ENCODE measurements around the gene IFI6.

IFI6 gene

GRCh38 chr1:27659497-27660299 lies 12.3 kb downstream of the IFI6 start:
- H3K23ac ChIP-seq (ENCODE audit: low read depth, low read length, poor library complexity) = peak overlapping the region; percentile 14
- no peak overlapping the region for H2AK5ac ChIP-seq (ENCODE audit: low read depth, low read length)
- DNase-seq (ENCODE audit: low spot score) = peak; percentile 78
- H3K79me1 ChIP-seq (ENCODE audit: low read depth, low read length) = no peaks in the 10 kb centered on the region
- no peaks in the 10 kb centered on the region for H3K9me3 ChIP-seq (replicated peaks in 1 of 2; ENCODE audit: control insufficient read depth in 2 of 2, insufficient read depth in 1 of 2, low read depth in 1 of 2, low read length in 2 of 2)
- peaks cover 0 to 2% (median 0%) of the 10 kb centered on the region in 3 experiments for H3K27me3 ChIP-seq (ENCODE audit: control insufficient read depth in 3 of 3, insufficient read depth in 3 of 3, low read depth in 1 of 3, low read length in 3 of 3)
- peak overlapping the region; percentile 92 for H3K18ac ChIP-seq (ENCODE audit: low read length)
- no peak overlapping the region for H3K27ac ChIP-seq (replicated peaks; ENCODE audit: low read length)
- peak overlapping the region; percentile 59 for H2AFZ ChIP-seq (ENCODE audit: low read length)
- peak overlapping the region; percentile 50 for H2BK15ac ChIP-seq (ENCODE audit: low read length)
- peak overlapping the region; percentile 61 for H3K4me2 ChIP-seq (ENCODE audit: insufficient read depth, low read length, poor library complexity, severe bottlenecking)
- H4K91ac ChIP-seq (ENCODE audit: low read depth, low read length, poor library complexity) = no peak overlapping the region
- H2BK5ac ChIP-seq (ENCODE audit: low read length) = no peak overlapping the region
- H4K8ac ChIP-seq (ENCODE audit: low read depth, low read length) = no peak overlapping the region
- peaks cover 25 to 30% of the 10 kb centered on the region in 2 donors for H3K4me1 ChIP-seq (ENCODE audit: control insufficient read depth in 2 of 2, insufficient read depth in 1 of 2, low read depth in 1 of 2, low read length in 2 of 2)
- no peak overlapping the region for H3K4ac ChIP-seq (ENCODE audit: low read length)
- no peak overlapping the region for H3K14ac ChIP-seq (ENCODE audit: low read length)
- H2BK12ac ChIP-seq (ENCODE audit: low read length) = no peak overlapping the region
- WGBS, 2 donors (ENCODE audit: extremely low coverage in 2 of 2, insufficient read length in 2 of 2, insufficient replicate concordance in 1 of 2) = no CpG with 5 or more reads among the region's 78 CpGs
- peak overlapping the region in 1 of 2 donors; percentile 81 for H3K4me3 ChIP-seq (ENCODE audit: low read length in 2 of 2)
- no peak overlapping the region for H3K9ac ChIP-seq (ENCODE audit: low read depth, low read length, poor library complexity)
- H2BK120ac ChIP-seq (ENCODE audit: low read depth, low read length) = no peak overlapping the region
- no peaks in the 10 kb centered on the region for H3K36me3 ChIP-seq (replicated peaks in 1 of 2; ENCODE audit: control insufficient read depth in 2 of 2, insufficient read depth in 2 of 2, low read length in 2 of 2)

DNA sequence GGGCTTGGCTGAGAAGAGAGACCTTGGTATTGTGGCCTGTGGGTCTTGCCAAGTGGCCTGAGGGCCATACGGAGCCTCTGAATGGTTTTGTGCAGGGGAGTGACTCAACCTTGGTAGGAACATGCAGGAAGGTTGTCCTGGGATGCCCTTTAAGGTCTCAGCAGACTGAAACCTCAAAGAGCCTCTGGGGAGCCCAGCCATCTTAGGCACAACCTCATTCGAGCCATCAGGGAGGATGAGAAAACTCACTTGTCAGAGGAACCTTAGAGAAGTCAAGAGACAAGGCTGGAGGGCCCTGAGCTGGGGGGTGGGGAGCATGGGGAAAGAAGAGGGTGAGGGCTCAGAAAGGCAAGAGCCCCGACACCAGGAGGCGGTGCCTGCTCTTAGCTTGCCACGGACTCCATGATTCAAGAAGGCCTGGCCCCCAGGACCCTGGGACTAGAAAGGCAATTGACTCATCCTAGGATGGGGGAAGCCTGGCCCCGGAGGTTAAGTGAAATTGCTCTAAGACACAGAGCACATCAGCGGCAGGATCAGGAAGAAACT lies 13.0 kb downstream of the IFI6 start:
- DNase-seq (ENCODE audit: low spot score) = no peak

DNA sequence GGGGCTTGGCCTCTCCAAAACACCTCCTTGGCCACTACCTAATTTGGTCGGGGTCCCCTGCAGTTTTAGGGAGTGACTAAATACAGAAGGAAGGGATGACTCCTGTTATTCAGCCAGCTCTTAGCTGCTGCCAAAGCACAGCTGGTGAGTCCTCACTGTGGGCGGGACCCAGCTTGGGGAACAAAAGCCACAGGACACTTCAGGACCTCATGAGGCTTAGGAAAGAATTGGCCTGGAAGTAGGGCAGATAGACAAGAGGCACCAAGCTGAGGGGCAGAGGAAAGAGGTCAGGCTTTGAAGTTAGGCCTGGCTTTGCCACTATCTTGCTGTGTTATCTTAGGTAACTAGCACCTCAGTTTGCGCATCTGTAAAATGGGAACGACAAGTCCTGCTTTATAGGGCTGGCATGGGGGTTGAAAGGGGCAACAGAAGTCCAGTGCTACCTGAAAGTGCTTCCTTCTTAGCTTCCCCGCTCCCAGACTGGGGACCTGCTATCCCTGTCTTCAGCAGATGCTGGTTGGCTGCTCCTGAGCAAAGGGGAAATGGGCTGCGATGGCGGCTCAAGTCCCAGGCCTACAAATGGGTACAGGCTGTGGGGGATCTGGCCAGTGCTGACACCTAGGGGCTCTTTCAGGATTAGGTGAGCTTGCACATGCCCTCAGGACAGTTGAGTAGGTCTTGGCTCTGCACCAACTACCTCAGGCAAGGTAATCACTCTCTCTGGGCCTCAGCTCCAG lies 15.7 kb downstream of the IFI6 start:
- peak overlapping the region; percentile 86 for H2AK5ac ChIP-seq (ENCODE audit: low read depth, low read length)
- no peak overlapping the region for H2BK120ac ChIP-seq (ENCODE audit: low read depth, low read length)
- H2BK12ac ChIP-seq (ENCODE audit: low read length) = no peak overlapping the region
- peaks cover 21 to 22% of the 10 kb centered on the region in 2 donors for H3K4me1 ChIP-seq (ENCODE audit: control insufficient read depth in 2 of 2, insufficient read depth in 1 of 2, low read depth in 1 of 2, low read length in 2 of 2)
- peak overlapping the region; percentile 50 for H3K18ac ChIP-seq (ENCODE audit: low read length)
- peak overlapping the region; percentile 83 for H2BK15ac ChIP-seq (ENCODE audit: low read length)
- H3K27ac ChIP-seq (replicated peaks; ENCODE audit: low read length) = no peak overlapping the region
- H4K8ac ChIP-seq (ENCODE audit: low read depth, low read length) = no peak overlapping the region
- no peak overlapping the region for H3K4ac ChIP-seq (ENCODE audit: low read length)
- no peaks in the 10 kb centered on the region for H3K79me1 ChIP-seq (ENCODE audit: low read depth, low read length)
- no CpG with 5 or more reads among the region's 7 CpGs for WGBS, 2 donors (ENCODE audit: extremely low coverage in 2 of 2, insufficient read length in 2 of 2, insufficient replicate concordance in 1 of 2)
- peak overlapping the region; percentile 85 for H2AFZ ChIP-seq (ENCODE audit: low read length)
- H3K27me3 ChIP-seq (ENCODE audit: control insufficient read depth in 3 of 3, insufficient read depth in 3 of 3, low read depth in 1 of 3, low read length in 3 of 3) = no peaks in the 10 kb centered on the region
- H4K91ac ChIP-seq (ENCODE audit: low read depth, low read length, poor library complexity) = no peak overlapping the region
- H3K14ac ChIP-seq (ENCODE audit: low read length) = no peak overlapping the region
- no peak overlapping the region for H3K4me3 ChIP-seq (ENCODE audit: low read length in 2 of 2)
- H3K9ac ChIP-seq (ENCODE audit: low read depth, low read length, poor library complexity) = no peak overlapping the region
- H2BK5ac ChIP-seq (ENCODE audit: low read length) = no peak overlapping the region
- H3K36me3 ChIP-seq (replicated peaks in 1 of 2; ENCODE audit: control insufficient read depth in 2 of 2, insufficient read depth in 2 of 2, low read length in 2 of 2) = no peaks in the 10 kb centered on the region
- no peak overlapping the region for H3K23ac ChIP-seq (ENCODE audit: low read depth, low read length, poor library complexity)
- H3K9me3 ChIP-seq (replicated peaks in 1 of 2; ENCODE audit: control insufficient read depth in 2 of 2, insufficient read depth in 1 of 2, low read depth in 1 of 2, low read length in 2 of 2) = no peaks in the 10 kb centered on the region
- no peak for DNase-seq (ENCODE audit: low spot score)
- H3K4me2 ChIP-seq (ENCODE audit: insufficient read depth, low read length, poor library complexity, severe bottlenecking) = no peak overlapping the region

More for the DNA sequence above, 13.0 kb downstream of the IFI6 start:
- Histone ChIP-seq H3K27ac (replicated peaks; ENCODE audit: low read length) (no peak overlapping the region), H2BK120ac (ENCODE audit: low read depth, low read length) (no peak overlapping the region), H3K9me3 (replicated peaks in 1 of 2; ENCODE audit: control insufficient read depth in 2 of 2, insufficient read depth in 1 of 2, low read depth in 1 of 2, low read length in 2 of 2) (no peaks in the 10 kb centered on the region), H2AK5ac (ENCODE audit: low read depth, low read length) (no peak overlapping the region), H3K4me1 (ENCODE audit: control insufficient read depth in 2 of 2, insufficient read depth in 1 of 2, low read depth in 1 of 2, low read length in 2 of 2) (peaks cover 25 to 30% of the 10 kb centered on the region in 2 donors), H3K4ac (ENCODE audit: low read length) (no peak overlapping the region), H3K14ac (ENCODE audit: low read length) (no peak overlapping the region), H3K9ac (ENCODE audit: low read depth, low read length, poor library complexity) (no peak overlapping the region), H4K91ac (ENCODE audit: low read depth, low read length, poor library complexity) (no peak overlapping the region), H3K79me1 (ENCODE audit: low read depth, low read length) (no peaks in the 10 kb centered on the region), H3K23ac (ENCODE audit: low read depth, low read length, poor library complexity) (no peak overlapping the region), H3K18ac (ENCODE audit: low read length) (peak overlapping the region; percentile 11), H4K8ac (ENCODE audit: low read depth, low read length) (no peak overlapping the region), H3K36me3 (replicated peaks in 1 of 2; ENCODE audit: control insufficient read depth in 2 of 2, insufficient read depth in 2 of 2, low read length in 2 of 2) (no peaks in the 10 kb centered on the region), H2AFZ (ENCODE audit: low read length) (peak overlapping the region; percentile 59), H3K27me3 (ENCODE audit: control insufficient read depth in 3 of 3, insufficient read depth in 3 of 3, low read depth in 1 of 3, low read length in 3 of 3) (peaks cover 0 to 2% (median 0%) of the 10 kb centered on the region in 3 experiments), H2BK15ac (ENCODE audit: low read length) (no peak overlapping the region), H3K4me2 (ENCODE audit: insufficient read depth, low read length, poor library complexity, severe bottlenecking) (peak overlapping the region; percentile 61), H2BK12ac (ENCODE audit: low read length) (no peak overlapping the region), H2BK5ac (ENCODE audit: low read length) (no peak overlapping the region), H3K4me3 (ENCODE audit: low read length in 2 of 2) (peak overlapping the region in 1 of 2 donors; percentile 81)
- no CpG with 5 or more reads among the region's 7 CpGs for WGBS, 2 donors (ENCODE audit: extremely low coverage in 2 of 2, insufficient read length in 2 of 2, insufficient replicate concordance in 1 of 2)

Measured in neuronal stem cell (in vitro differentiated cells).